Measurements from ENCODE around the gene TDRD9.

DNA sequence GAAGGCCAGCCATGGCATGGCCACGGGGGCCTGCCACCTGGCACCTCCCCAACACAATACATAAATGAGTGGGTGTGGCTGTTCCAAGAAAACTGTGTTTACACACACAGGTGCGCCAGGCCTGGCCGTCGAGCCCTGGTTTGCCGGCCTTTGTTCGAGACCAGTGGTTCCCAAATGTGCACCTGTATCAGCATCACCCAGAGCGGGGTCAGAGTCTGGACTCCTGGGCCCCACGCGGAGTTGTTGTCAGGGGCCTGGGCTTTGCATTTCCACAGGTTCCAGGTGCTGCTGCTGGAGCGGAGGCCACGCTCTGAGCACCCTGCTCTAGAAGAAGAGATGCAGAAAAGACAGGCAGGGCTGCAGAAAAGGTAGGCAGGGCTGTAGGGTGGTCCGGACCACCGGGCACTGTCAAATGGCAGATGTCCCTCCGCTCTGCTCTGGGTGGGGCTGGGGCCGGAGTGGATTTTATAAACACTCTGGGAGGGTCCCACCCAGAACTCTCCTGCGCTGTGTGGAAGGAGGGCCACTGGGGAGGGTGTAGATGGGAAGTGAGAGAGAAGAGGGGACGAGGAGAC lies 153.1 kb downstream of the TDRD9 start:
- TF ChIP-seq EZH2phosphoT487 (IDR thresholded peaks at IDR 0.05; ENCODE audit: borderline replicate concordance, low read length) (no peak), EZH2 (IDR thresholded peaks at IDR 0.05; ENCODE audit: low read length, unreplicated experiment) (no peak)
